HG03521 (cell line): Measurements from ENCODE around the gene RHOD.

ENCODE experiments used
- ATAC-seq: cut with Tn5 transposase; IDR thresholded peaks from one replicate; pipeline ENCODE4 v1.9.1; 2021; ENCODE audit warnings: mild to moderate bottlenecking, moderate library complexity; ENCODE audit not compliant: unreplicated experiment

The RHOD gene

GRCh38 chr11:67031791-67032561 is 24.7 kb upstream of the RHOD start:
- no peak for ATAC-seq

- no peak for ATAC-seq
Observed at GRCh38 chr11:67032830-67033551, 23.7 kb upstream of the RHOD start.

- no peak for ATAC-seq
Observed at GRCh38 chr11:67033661-67034166, 22.9 kb upstream of the RHOD start.

GRCh38 chr11:67034350-67034749 is 22.3 kb upstream of the RHOD start:
- no peak for ATAC-seq

GRCh38 chr11:67040147-67040546 is 16.5 kb upstream of the RHOD start:
- ATAC-seq: no peak

- ATAC-seq: no peak
Observed at GRCh38 chr11:67041602-67042001, 15.0 kb upstream of the RHOD start.

GRCh38 chr11:67043572-67044349 is 12.9 kb upstream of the RHOD start:
- no peak for ATAC-seq

GRCh38 chr11:67044496-67044895 is 12.2 kb upstream of the RHOD start:
- no peak for ATAC-seq

GRCh38 chr11:67045314-67045713 is 11.3 kb upstream of the RHOD start:
- no peak for ATAC-seq

GRCh38 chr11:67048515-67049130 is 8.0 kb upstream of the RHOD start:
- no peak for ATAC-seq

GRCh38 chr11:67050139-67050538 is 6.5 kb upstream of the RHOD start:
- ATAC-seq: no peak

GRCh38 chr11:67051180-67051893 is 5.3 kb upstream of the RHOD start:
- ATAC-seq: no peak

- ATAC-seq: no peak
Observed at GRCh38 chr11:67051945-67052488, 4.6 kb upstream of the RHOD start.

- no peak for ATAC-seq
Observed at GRCh38 chr11:67052891-67053290, 3.8 kb upstream of the RHOD start.

GRCh38 chr11:67053896-67054329 is 2.7 kb upstream of the RHOD start:
- ATAC-seq: no peak

- ATAC-seq: no peak
Observed at GRCh38 chr11:67054346-67054835, 2.3 kb upstream of the RHOD start.

- ATAC-seq: no peak
Observed at GRCh38 chr11:67054836-67055523, 1.7 kb upstream of the RHOD start.

GRCh38 chr11:67055812-67056211 is 835 bp upstream of the RHOD start:
- no peak for ATAC-seq

GRCh38 chr11:67057205-67057672 is 592 bp downstream of the RHOD start:
- no peak for ATAC-seq
